Activated T-helper 17 cell treated with anti-CD3 and anti-CD28 coated beads, Interleukin-2, amount 50 U/mL, for 72 hours (primary cell): ENCODE data around the gene MALT1. TPM values are rescaled to one million over a fixed set of nuclear protein-coding genes. Genes with fewer than 3 reads are reported as not detected.

ENCODE experiments used
- ATAC-seq: fragments of 150-1000 bp; cut with Tn5 transposase; replicated peaks from 2 replicates; pipeline ENCODE4 v1.10.0; 2021; ENCODE audit warnings: mild to moderate bottlenecking, moderate library complexity
- H3K27ac Mint-ChIP-seq: one replicate; pipeline ENCODE4 v1.8.0; 2022; ENCODE audit warnings: mixed read lengths
- H3K27me3 Mint-ChIP-seq: one replicate; pipeline ENCODE4 v1.8.0; 2022; ENCODE audit warnings: mixed read lengths
- H3K36me3 Mint-ChIP-seq: one replicate; pipeline ENCODE4 v1.8.0; 2022; ENCODE audit warnings: low read depth, mild to moderate bottlenecking, mixed read lengths
- H3K4me1 Mint-ChIP-seq: one replicate; pipeline ENCODE4 v1.8.0; 2022; ENCODE audit warnings: mixed read lengths
- H3K4me3 Mint-ChIP-seq: one replicate; pipeline ENCODE4 v1.8.0; 2022; ENCODE audit warnings: mild to moderate bottlenecking, mixed read lengths
- H3K9me3 Mint-ChIP-seq: one replicate; pipeline ENCODE4 v1.8.0; 2022; ENCODE audit warnings: mixed read lengths
- total RNA-seq, 2 donors: library from RNA; stranded (reverse); gene quantifications; one replicate each; pipeline ENCODE4 v1.2.3, GENCODE V29; 2022

The MALT1 gene
- total RNA-seq, 2 donors from 2014 or later = 45.3 to 92.3 TPM

DNA sequence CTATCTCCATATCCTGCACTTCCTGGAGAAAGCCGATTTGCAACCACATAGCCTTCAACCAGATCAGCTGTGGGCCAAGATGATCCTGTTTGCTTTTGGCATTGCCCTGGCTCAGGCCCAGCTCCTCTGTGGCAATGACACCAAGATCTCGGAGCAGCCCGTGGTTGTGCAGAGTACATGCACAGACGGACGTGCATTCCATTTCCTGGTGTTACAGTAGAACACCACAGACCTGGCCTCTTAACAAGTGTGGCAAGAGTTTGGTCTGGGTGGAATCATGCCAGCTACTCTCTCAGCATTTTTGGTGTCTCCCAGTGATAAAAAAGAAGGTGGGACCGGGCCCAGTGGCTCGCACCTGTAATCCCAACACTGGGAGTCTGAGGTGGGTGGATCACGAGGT is 20.0 kb downstream of the MALT1 start:
- ATAC-seq = no peak
- H3K4me1 Mint-ChIP-seq = peaks cover 73% of the 10 kb centered on the region
- H3K27me3 Mint-ChIP-seq = no peaks in the 10 kb centered on the region
- H3K27ac Mint-ChIP-seq = no peak overlapping the region
- no peak overlapping the region for H3K4me3 Mint-ChIP-seq
- peaks cover 56% of the 10 kb centered on the region for H3K36me3 Mint-ChIP-seq
- peaks cover 4% of the 10 kb centered on the region for H3K9me3 Mint-ChIP-seq

DNA sequence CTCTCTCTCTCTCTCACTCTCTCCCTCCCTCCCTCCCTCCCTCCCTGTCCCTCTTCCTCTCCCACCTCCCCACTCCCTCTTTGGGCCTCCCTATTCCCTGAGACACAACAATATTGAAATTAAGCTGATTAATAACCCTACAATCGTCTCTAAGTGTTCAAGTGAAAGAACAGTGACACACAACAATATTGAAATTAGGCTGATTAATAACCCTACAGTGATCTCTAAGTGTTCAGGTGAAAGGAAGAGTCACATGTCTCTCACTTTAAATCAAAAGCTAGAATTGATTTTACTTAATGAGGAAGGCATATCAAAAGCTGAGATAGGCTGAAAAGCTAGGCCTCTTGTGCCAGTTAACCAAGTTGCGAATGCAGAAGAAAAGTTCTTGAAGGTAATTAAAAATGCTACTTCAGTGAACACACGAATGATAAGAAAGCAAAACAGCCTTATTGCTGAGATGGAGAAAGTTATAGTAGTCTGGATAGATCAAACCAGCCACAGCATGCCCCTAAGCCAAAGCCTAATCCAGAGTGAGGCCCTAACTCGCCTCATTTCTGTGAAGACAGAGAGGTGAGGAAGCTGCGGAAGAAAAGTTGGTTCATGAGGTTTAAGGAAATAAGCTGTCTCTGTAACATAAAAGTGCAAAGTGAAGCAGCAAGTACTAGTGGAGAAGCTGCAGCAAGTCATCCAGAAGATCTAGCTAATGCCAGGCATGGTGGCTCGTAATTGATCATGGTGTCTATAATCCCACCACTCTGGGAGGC is 21.3 kb downstream of the MALT1 start:
- H3K9me3 Mint-ChIP-seq = peaks cover 4% of the 10 kb centered on the region
- peak overlapping the region; percentile 77 for H3K27ac Mint-ChIP-seq
- peak; percentile 33 for ATAC-seq
- H3K4me1 Mint-ChIP-seq = peaks cover 72% of the 10 kb centered on the region
- no peak overlapping the region for H3K4me3 Mint-ChIP-seq
- peaks cover 43% of the 10 kb centered on the region for H3K36me3 Mint-ChIP-seq
- H3K27me3 Mint-ChIP-seq = no peaks in the 10 kb centered on the region

DNA sequence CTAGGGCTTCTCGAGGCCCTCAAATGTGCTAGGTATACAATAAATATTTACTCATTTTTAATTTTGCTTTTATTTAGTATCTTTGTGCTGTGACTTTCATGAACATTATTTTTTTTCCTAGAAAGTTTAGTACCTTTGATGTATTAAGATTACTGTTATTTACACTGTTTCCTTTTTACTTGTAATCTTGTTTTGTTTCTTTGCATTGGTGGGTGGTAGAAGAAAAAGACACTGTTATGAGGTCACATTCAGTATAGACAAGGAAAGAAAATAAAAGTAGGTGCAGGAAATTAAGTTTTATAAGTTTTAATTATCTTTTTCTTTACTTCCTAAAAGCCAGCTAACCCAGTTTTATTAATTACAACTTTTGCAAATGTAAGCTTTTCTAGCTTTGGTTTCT is 23.0 kb downstream of the MALT1 start:
- Mint-ChIP-seq H3K27me3 (no peaks in the 10 kb centered on the region), H3K27ac (peak overlapping the region; percentile 34), H3K36me3 (peaks cover 27% of the 10 kb centered on the region), H3K4me1 (peaks cover 64% of the 10 kb centered on the region), H3K4me3 (no peak overlapping the region), H3K9me3 (peaks cover 4% of the 10 kb centered on the region)
- no peak for ATAC-seq

GRCh38 chr18:58694720-58695468 is 23.6 kb downstream of the MALT1 start:
- Mint-ChIP-seq H3K27me3 (no peaks in the 10 kb centered on the region), H3K9me3 (no peaks in the 10 kb centered on the region), H3K27ac (peak overlapping the region; percentile 87), H3K4me1 (peaks cover 58% of the 10 kb centered on the region), H3K4me3 (no peak overlapping the region), H3K36me3 (peaks cover 20% of the 10 kb centered on the region)
- ATAC-seq = no peak

- Mint-ChIP-seq H3K27me3 (no peaks in the 10 kb centered on the region), H3K4me1 (peaks cover 49% of the 10 kb centered on the region), H3K9me3 (no peaks in the 10 kb centered on the region), H3K36me3 (peaks cover 13% of the 10 kb centered on the region), H3K27ac (peak overlapping the region; percentile 87), H3K4me3 (no peak overlapping the region)
- peak; percentile 82 for ATAC-seq
Measured at GRCh38 chr18:58695772-58696171, 24.5 kb downstream of the MALT1 start.

DNA sequence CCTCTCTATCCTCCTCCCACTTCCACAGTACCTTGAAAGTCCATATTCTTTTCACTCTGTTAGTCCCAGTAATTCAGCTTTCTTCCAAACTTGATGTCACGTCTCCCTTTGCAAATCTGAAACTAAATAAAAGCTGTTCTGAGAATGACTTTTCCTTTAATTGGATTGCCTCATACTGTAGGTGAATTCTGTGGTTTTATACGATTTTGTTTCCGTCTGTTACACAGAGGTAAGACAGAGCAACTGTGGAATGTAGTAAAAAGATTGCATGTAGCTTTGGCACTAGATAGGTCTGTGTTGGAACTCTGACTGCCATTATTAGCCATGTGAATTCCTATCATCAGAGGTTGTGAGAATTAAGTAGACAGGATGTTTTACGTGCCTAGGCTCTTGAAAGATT is 25.9 kb downstream of the MALT1 start:
- peak overlapping the region; percentile 31 for H3K27ac Mint-ChIP-seq

GRCh38 chr18:58698701-58699193 is 27.5 kb downstream of the MALT1 start:
- H3K4me3 Mint-ChIP-seq = no peak overlapping the region
- no peaks in the 10 kb centered on the region for H3K9me3 Mint-ChIP-seq
- H3K36me3 Mint-ChIP-seq = peaks cover 32% of the 10 kb centered on the region
- ATAC-seq = no peak
- no peak overlapping the region for H3K27ac Mint-ChIP-seq
- H3K4me1 Mint-ChIP-seq = peaks cover 45% of the 10 kb centered on the region
- H3K27me3 Mint-ChIP-seq = no peaks in the 10 kb centered on the region

More for the DNA sequence above, 25.9 kb downstream of the MALT1 start:
- peaks cover 50% of the 10 kb centered on the region for H3K4me1 Mint-ChIP-seq
- H3K27me3 Mint-ChIP-seq = no peaks in the 10 kb centered on the region
- ATAC-seq = peak; percentile 47
- H3K9me3 Mint-ChIP-seq = no peaks in the 10 kb centered on the region
- H3K4me3 Mint-ChIP-seq = no peak overlapping the region
- H3K36me3 Mint-ChIP-seq = peaks cover 21% of the 10 kb centered on the region

DNA sequence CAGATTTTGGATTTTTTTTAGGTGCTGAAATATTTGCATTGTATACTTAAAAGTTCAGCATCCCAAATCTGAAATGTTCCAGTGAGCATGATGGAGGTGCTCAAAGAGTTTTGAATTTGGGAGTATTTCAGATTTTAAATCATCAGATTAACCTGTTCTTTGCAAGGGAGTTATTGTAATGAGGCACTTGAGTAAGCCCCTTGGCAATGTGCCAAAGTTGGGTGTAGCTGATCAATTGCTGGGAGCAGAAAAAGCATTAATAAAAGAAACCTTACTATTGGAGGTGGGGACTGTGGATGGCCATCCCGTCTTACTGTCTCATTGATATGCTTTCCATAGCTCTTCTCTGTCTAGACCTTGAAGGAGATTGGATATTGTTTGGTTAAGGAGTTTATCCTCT is 28.3 kb downstream of the MALT1 start:
- no peak for ATAC-seq
- H3K27ac Mint-ChIP-seq = no peak overlapping the region
- peaks cover 37% of the 10 kb centered on the region for H3K4me1 Mint-ChIP-seq
- no peaks in the 10 kb centered on the region for H3K27me3 Mint-ChIP-seq
- no peak overlapping the region for H3K4me3 Mint-ChIP-seq
- peaks cover 40% of the 10 kb centered on the region for H3K36me3 Mint-ChIP-seq
- H3K9me3 Mint-ChIP-seq = no peaks in the 10 kb centered on the region

- H3K4me3 Mint-ChIP-seq = no peak overlapping the region
- peaks cover 46% of the 10 kb centered on the region for H3K36me3 Mint-ChIP-seq
- ATAC-seq = no peak
- H3K27me3 Mint-ChIP-seq = no peaks in the 10 kb centered on the region
- peaks cover 30% of the 10 kb centered on the region for H3K4me1 Mint-ChIP-seq
- H3K27ac Mint-ChIP-seq = no peak overlapping the region
- no peaks in the 10 kb centered on the region for H3K9me3 Mint-ChIP-seq
Measured at GRCh38 chr18:58700209-58700608, 28.9 kb downstream of the MALT1 start.

- Mint-ChIP-seq H3K27me3 (no peaks in the 10 kb centered on the region), H3K4me3 (no peak overlapping the region), H3K4me1 (peaks cover 33% of the 10 kb centered on the region), H3K36me3 (peaks cover 95% of the 10 kb centered on the region), H3K27ac (no peak overlapping the region), H3K9me3 (no peaks in the 10 kb centered on the region)
- no peak for ATAC-seq
Measured at GRCh38 chr18:58712930-58713329, 41.7 kb downstream of the MALT1 start.

DNA sequence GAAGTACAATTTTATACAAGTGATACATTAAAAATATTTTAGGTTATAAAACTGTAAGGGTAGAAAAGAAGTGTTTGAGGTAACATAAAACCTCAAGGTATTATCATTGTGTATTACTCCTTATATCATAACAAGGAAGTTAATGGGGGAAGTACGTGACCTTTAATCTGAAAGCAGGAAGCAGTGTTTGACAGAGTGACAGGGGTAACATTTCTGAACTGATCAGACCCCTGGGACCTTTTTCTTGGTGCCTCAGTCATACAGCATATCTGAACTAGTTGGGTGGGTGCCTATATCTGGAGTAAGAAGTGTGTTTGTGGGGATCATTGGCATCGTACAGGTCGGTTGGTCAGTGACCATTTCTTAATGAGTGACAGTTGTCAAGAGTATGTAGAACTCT is 43.0 kb downstream of the MALT1 start:
- Mint-ChIP-seq H3K9me3 (no peaks in the 10 kb centered on the region), H3K4me1 (peaks cover 33% of the 10 kb centered on the region), H3K27me3 (no peaks in the 10 kb centered on the region), H3K36me3 (peaks cover 95% of the 10 kb centered on the region), H3K27ac (peak overlapping the region; percentile 82), H3K4me3 (peak overlapping the region; percentile 36)
- peak; percentile 33 for ATAC-seq

DNA sequence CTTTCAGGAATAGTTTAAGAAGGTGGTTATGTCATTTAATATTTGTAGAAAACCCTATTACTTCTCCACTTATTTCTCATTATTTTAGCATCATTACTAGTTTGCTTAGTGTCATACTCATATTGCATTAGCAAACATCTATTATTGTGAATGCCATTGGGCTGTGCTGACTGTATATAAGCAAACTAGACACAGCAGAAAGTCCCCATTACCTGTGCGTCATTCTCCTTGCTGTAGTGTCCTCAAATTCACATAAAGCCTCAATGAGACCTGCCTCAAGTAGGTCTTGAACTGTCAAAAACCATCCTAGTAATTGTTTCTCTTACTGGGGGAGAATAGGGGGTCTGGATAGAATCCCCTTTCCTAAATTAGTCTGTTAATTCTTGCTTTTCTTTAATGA is 43.6 kb downstream of the MALT1 start:
- Mint-ChIP-seq H3K27ac (peak overlapping the region; percentile 82), H3K4me3 (peak overlapping the region; percentile 36), H3K4me1 (peaks cover 33% of the 10 kb centered on the region), H3K36me3 (peaks cover 93% of the 10 kb centered on the region), H3K27me3 (no peaks in the 10 kb centered on the region), H3K9me3 (no peaks in the 10 kb centered on the region)
- ATAC-seq = peak; percentile 75

GRCh38 chr18:58715540-58715939 is 44.3 kb downstream of the MALT1 start:
- H3K4me3 Mint-ChIP-seq = peak overlapping the region; percentile 36
- H3K27me3 Mint-ChIP-seq = no peaks in the 10 kb centered on the region
- peak overlapping the region; percentile 82 for H3K27ac Mint-ChIP-seq
- H3K36me3 Mint-ChIP-seq = peaks cover 93% of the 10 kb centered on the region
- no peaks in the 10 kb centered on the region for H3K9me3 Mint-ChIP-seq
- peaks cover 33% of the 10 kb centered on the region for H3K4me1 Mint-ChIP-seq
- ATAC-seq = no peak

- Mint-ChIP-seq H3K27ac (peak overlapping the region; percentile 82), H3K9me3 (no peaks in the 10 kb centered on the region), H3K27me3 (no peaks in the 10 kb centered on the region), H3K36me3 (peaks cover 92% of the 10 kb centered on the region), H3K4me3 (peak overlapping the region; percentile 36), H3K4me1 (peaks cover 33% of the 10 kb centered on the region)
- ATAC-seq = peak; percentile 79
Measured at GRCh38 chr18:58716060-58716756, 44.9 kb downstream of the MALT1 start.
